NT2/D1 (cell line): Measurements from ENCODE around the gene GNMT.

Experiments
- SUZ12 ChIP-seq: IDR thresholded peaks from 2 replicates; pipeline ENCODE4 v1.6.1; 2011; ENCODE audit not compliant: insufficient read length, insufficient read depth; ENCODE audit errors: extremely low read depth
- YY1 ChIP-seq: IDR thresholded peaks from 2 replicates; pipeline ENCODE4 v1.6.1; 2011; ENCODE audit not compliant: insufficient read length, insufficient read depth
- ZNF274 ChIP-seq: IDR thresholded peaks from 2 replicates; pipeline ENCODE4 v1.6.1; 2011; ENCODE audit warnings: mild to moderate bottlenecking, low read depth, low read length

DNA sequence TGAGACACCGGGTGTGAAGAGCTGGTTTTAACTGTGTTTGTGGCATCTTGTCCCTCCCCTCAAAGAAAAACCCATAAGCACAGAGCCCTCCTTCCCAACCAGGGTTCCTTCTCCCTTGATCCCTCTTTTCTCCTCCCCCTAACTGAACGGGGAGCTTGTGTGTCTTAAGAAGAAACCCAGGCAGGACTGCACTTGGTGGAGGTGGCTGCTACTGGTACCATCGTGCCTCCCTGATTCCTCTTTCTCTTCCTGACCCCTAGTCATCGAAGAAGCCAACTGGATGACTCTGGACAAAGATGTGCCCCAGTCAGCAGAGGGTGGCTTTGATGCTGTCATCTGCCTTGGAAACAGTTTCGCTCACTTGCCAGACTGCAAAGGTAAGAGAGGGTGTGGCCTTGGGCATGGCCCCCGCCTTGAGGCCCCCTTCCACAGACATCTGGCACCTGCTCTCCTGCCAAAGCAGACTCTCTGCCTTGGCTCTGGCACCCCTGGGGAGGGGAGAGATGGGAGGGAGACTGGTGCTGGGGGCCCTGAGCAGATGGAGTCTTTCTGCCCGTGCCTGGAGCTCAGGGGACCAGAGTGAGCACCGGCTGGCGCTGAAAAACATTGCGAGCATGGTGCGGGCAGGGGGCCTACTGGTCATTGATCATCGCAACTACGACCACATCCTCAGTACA lies 2.1 kb downstream of the GNMT start:
- no peak for TF ChIP-seq ZNF274
- no peak for TF ChIP-seq SUZ12
- TF ChIP-seq YY1, result no peak
